GM19193 (cell line): ENCODE data around the gene ATG5.

Source experiments
- POLR2A ChIP-seq: IDR thresholded peaks from 4 replicates; pipeline ENCODE4 v1.6.1; 2011; ENCODE audit not compliant: insufficient read depth, insufficient read length; ENCODE audit errors: extremely low read depth

Gene ATG5

GRCh38 chr6:106163446-106163965 lies 162.1 kb downstream of the ATG5 start:
- no peak for TF ChIP-seq POLR2A

DNA sequence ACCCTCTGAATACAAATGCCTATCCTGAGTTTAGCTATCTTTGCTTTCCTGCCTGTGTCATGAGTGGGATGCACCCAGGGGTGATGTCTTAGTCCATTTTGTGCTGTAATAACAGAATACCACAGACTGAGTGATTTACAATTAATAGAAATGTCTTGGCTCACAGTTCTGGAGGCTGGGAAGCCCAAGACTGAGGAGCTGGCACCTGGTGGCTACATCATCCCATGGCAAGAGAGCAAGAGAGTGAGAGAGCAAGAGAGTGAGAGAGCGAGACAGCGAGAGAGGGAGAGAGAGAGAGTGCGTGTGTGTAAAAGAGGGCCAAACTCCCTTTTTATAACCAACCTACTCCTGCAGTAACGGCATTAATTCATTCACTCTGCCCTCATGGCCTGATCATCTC lies 162.6 kb downstream of the ATG5 start:
- TF ChIP-seq POLR2A, result no peak

DNA sequence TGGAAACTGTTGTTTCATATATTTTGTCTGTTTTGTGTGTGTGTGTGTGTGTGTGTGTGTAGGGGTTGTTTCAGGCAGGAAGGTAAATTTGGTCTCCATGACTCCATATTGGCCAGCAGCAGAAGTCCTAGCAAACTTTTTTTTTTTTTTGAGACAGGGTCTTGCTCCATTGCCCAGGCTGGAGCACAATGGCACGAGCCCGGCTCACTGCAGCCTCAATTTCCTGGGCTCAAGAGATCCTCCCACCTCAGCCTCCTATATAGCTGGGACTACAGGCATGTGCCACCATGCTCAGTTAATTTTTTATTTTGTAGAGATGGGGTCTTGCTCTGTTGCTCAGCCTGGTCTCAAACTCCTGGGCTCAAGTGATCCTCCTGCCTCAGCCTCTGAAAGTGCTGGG lies 163.7 kb downstream of the ATG5 start:
- TF ChIP-seq POLR2A, result no peak

- TF ChIP-seq POLR2A, result no peak
Measured at GRCh38 chr6:106161311-106161874, 164.2 kb downstream of the ATG5 start.

DNA sequence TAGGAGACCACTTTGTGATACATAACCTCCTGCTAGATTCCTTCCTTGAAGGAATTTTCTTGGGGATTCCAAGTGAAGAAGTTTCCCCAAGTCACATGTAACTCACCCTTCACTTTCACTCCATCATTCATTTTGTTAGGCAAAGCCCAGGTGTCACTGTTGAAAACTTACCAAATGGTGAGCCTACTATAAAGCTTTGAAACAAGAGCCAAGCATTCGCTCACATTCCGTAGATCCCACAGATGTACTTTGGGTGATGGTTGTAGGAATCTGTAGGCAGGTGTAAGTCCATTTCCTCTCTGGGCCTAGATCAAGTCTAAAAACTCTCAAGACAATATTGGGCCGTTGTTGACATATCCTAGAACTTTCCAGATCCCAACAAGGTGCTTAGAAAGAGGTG lies 165.4 kb downstream of the ATG5 start:
- no peak for TF ChIP-seq POLR2A

- no peak for TF ChIP-seq POLR2A
Measured at GRCh38 chr6:106159531-106159940, 166.0 kb downstream of the ATG5 start.

- no peak for TF ChIP-seq POLR2A
Measured at GRCh38 chr6:106158816-106159215, 166.7 kb downstream of the ATG5 start.

DNA sequence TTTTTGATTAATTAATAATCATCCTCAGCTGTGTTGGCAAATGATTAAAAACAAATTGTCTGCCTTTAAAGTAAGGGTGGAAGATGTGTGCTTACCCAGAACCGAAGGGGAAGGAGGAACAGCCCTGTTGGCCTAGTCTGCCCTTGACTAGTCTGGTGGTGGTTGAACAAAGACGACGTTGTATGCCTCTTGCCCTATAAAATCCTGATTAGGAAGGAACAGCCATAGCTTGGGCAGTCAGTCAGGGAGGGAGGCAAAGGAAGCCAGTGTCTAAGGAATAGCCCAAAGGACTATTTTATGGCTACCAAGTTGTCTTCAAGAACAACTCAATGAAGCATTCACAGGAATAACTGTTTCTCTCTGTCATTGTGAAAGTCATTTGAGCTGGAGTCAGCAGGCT lies 168.7 kb downstream of the ATG5 start:
- no peak for TF ChIP-seq POLR2A

- TF ChIP-seq POLR2A, result no peak
Measured at GRCh38 chr6:106156413-106156812, 169.1 kb downstream of the ATG5 start.

- no peak for TF ChIP-seq POLR2A
Measured at GRCh38 chr6:106155219-106155830, 170.2 kb downstream of the ATG5 start.

DNA sequence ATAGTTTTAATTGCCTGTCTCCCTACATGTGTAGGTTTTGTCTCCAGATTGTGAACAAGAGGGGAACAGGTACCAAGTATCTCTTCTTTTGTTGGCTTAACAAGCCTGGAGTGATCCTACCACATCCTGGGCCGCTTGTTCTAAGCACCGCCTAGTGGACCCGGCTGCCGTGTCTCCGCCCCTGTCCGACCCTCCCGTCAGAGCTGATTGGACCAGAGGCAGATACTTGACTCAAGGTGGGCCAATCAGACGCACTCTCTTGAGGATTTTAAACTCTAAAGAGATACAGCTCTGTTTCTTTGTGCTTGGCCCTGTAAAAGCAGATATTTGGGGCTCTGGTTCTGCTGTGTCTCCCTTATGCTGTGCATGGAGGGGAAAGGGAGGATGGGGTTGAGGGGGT lies 171.2 kb downstream of the ATG5 start:
- no peak for TF ChIP-seq POLR2A

- TF ChIP-seq POLR2A, result no peak
Measured at GRCh38 chr6:106152952-106153351, 172.6 kb downstream of the ATG5 start.

DNA sequence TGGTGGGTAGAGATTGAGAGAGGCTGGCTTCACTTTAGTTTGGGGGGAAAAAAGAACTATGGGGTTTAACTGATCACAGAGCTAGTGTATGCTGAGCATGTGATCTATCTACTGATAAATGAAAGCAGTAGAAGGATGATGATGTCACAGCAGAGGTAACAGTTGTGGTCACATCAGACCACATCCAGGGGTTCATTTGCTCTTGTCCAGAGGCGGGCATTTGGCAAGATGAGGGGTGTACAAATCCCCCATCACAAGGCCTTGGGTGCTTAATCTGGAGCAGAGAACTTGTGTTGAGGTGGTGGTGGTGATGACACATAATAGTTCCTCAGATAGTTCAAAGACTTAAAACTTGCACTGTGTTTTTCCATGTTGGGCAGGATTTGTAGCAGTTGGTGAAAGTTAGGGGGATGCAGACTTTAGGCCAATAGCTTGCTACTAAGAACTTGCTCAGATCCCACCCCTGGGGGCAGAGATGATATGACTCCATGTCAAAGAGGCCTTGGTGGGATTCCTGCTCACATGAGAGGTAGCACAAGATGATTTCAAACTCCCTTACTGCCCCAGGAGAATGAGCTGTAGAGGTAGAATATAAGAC lies 176.0 kb downstream of the ATG5 start:
- no peak for TF ChIP-seq POLR2A

GRCh38 chr6:106147476-106147875 lies 178.1 kb downstream of the ATG5 start:
- no peak for TF ChIP-seq POLR2A

- no peak for TF ChIP-seq POLR2A
Measured at GRCh38 chr6:106146852-106147351, 178.7 kb downstream of the ATG5 start.

DNA sequence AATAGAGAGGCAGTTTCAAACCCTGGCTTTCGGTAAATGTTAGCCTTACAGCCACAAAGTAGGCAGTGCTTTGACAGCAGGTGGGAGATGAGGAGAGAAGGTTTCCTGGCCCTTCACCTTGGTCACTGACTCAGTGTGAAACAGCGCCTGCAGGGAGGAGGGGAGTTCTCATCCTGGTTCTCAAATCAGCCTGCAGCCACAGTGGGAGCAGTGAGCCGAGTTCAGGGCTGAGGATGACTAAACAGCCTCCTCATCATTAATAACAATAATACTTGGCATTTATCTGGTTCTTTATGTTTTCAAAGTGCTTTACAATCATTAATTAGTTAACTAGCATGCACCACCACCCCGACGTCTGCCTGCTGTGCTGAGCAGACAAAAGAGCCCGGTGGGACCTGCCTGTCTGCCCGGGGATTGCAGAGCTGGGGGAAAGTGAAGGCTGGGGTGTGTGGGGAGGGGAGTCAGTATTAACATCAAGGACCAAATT lies 179.8 kb downstream of the ATG5 start:
- TF ChIP-seq POLR2A, result peak; percentile 19
